HPDE6-E6E7 (cell line): ENCODE data around the gene NRF1.
"Not testable (repeated sequence)": the region's sequence is repeated elsewhere in the genome, so short reads cannot be mapped to it uniquely, and the experiment has no call there.

Experiments
- DNase-seq: peaks from one replicate; pipeline ENCODE4 v3.0.0; 2011; ENCODE audit warnings: missing footprints; ENCODE audit errors: extremely low spot score

The NRF1 gene

GRCh38 chr7:129607471-129608120 lies 3.9 kb upstream of the NRF1 start:
- DNase-seq: peak; percentile 46

GRCh38 chr7:129609666-129610065 lies 1.9 kb upstream of the NRF1 start:
- no peak for DNase-seq

- DNase-seq: no peak
Observed at GRCh38 chr7:129610709-129611245, 743 bp upstream of the NRF1 start.

GRCh38 chr7:129612112-129613015 lies 844 bp downstream of the NRF1 start:
- DNase-seq: no peak

- DNase-seq: no peak
Observed at GRCh38 chr7:129613016-129613337, 1.5 kb downstream of the NRF1 start.

- peak; percentile 42 for DNase-seq
Observed at GRCh38 chr7:129615018-129615417, 3.5 kb downstream of the NRF1 start.

- DNase-seq: no peak
Observed at GRCh38 chr7:129616530-129616929, 5.0 kb downstream of the NRF1 start.

GRCh38 chr7:129617178-129617577 lies 5.7 kb downstream of the NRF1 start:
- DNase-seq: no peak

- no peak for DNase-seq
Observed at GRCh38 chr7:129617652-129618051, 6.1 kb downstream of the NRF1 start.

- DNase-seq: no peak
Observed at GRCh38 chr7:129626896-129627295, 15.4 kb downstream of the NRF1 start.

GRCh38 chr7:129630341-129630740 lies 18.8 kb downstream of the NRF1 start:
- DNase-seq: no peak

- no peak for DNase-seq
Observed at GRCh38 chr7:129634361-129635034, 23.0 kb downstream of the NRF1 start.

GRCh38 chr7:129635300-129636029 lies 23.9 kb downstream of the NRF1 start:
- DNase-seq: peak; percentile 67

GRCh38 chr7:129636030-129636550 lies 24.6 kb downstream of the NRF1 start:
- DNase-seq: not testable (repeated sequence)

GRCh38 chr7:129636641-129637040 lies 25.1 kb downstream of the NRF1 start:
- no peak for DNase-seq

- no peak for DNase-seq
Observed at GRCh38 chr7:129640400-129640799, 28.9 kb downstream of the NRF1 start.

GRCh38 chr7:129642871-129643549 lies 31.5 kb downstream of the NRF1 start:
- DNase-seq: no peak

GRCh38 chr7:129643550-129644170 lies 32.1 kb downstream of the NRF1 start:
- DNase-seq: no peak

GRCh38 chr7:129644634-129645230 lies 33.2 kb downstream of the NRF1 start:
- peak; percentile 11 for DNase-seq
